Activated B cell treated with CpG ODN at 0.5 μM for 24 hours (primary cell): ENCODE measurements around the gene ANKS4B. TPM values are rescaled to one million over a fixed set of nuclear protein-coding genes. Genes with fewer than 3 reads are reported as not detected.

Experiments used
- ATAC-seq: fragments of 200-7000 bp; cut with Tn5 transposase; one replicate; pipeline ENCODE4 v1.10.0; 2021; ENCODE audit warnings: low read depth, mild to moderate bottlenecking, moderate library complexity
- CTCF ChIA-PET: fragments of 350-600 bp; sonication (Branson Sonifier 250); formaldehyde crosslinking; loops from one replicate; lab custom pipeline; 2021; ENCODE audit warnings: antibody characterized with exemption; lab: Charles Lee
- POLR2A ChIA-PET: fragments of 350-600 bp; sonication (Branson Sonifier 250); formaldehyde crosslinking; loops from one replicate; lab custom pipeline; 2021; ENCODE audit warnings: antibody characterized with exemption; lab: Charles Lee
- DNase-seq: peaks from one replicate; pipeline ENCODE4 v3.0.0; 2022
- H3K27ac Mint-ChIP-seq: one replicate; pipeline ENCODE4 v1.8.0; 2020; ENCODE audit warnings: mixed read lengths
- H3K27me3 Mint-ChIP-seq: one replicate; pipeline ENCODE4 v1.8.0; 2021; ENCODE audit warnings: mixed read lengths
- H3K36me3 Mint-ChIP-seq: one replicate; pipeline ENCODE4 v1.8.0; 2021; ENCODE audit warnings: low read depth, mixed read lengths
- H3K4me1 Mint-ChIP-seq: one replicate; pipeline ENCODE4 v1.8.0; 2021; ENCODE audit warnings: mixed read lengths
- H3K4me3 Mint-ChIP-seq: one replicate; pipeline ENCODE4 v1.8.0; 2020; ENCODE audit warnings: mild to moderate bottlenecking, mixed read lengths
- H3K9me3 Mint-ChIP-seq: one replicate; pipeline ENCODE4 v1.8.0; 2020; ENCODE audit warnings: mixed read lengths
- CTCF ChIP-seq: fragments of 200-600 bp; IDR thresholded peaks from one replicate; pipeline ENCODE4 v1.8.0; 2022; ENCODE audit warnings: antibody characterized with exemption, mild to moderate bottlenecking
- intact Hi-C: fragments of 100-400 bp; cut with micrococcal nuclease; formaldehyde crosslinking; loops from one replicate; pipeline ENCODE4 v1.15.1; 2024
- total RNA-seq: library from RNA; stranded (reverse); gene quantifications from 2 replicates; pipeline ENCODE4 v1.2.3, GENCODE V29; 2022

Gene ANKS4B
- total RNA-seq, 1 donor from 2014 or later, result not detected

- no peak for TF ChIP-seq CTCF
- no peak for ATAC-seq
- no peak for DNase-seq
- CTCF ChIA-PET, result no interaction called here
- Mint-ChIP-seq H3K4me1 (peaks cover 3% of the 10 kb centered on the region), H3K4me3 (no peak overlapping the region), H3K9me3 (no peaks in the 10 kb centered on the region), H3K27ac (no peak overlapping the region), H3K27me3 (peaks cover 45% of the 10 kb centered on the region), H3K36me3 (no peaks in the 10 kb centered on the region)
- POLR2A ChIA-PET, result no interaction called here
- intact Hi-C loops, result no loop called here
These were observed 6.8 kb upstream of the ANKS4B start for GRCh38 chr16:21226749-21227148.

GRCh38 chr16:21227866-21228265, 5.6 kb upstream of the ANKS4B start:
- intact Hi-C loops, result no loop called here
- TF ChIP-seq CTCF, result no peak
- no peak overlapping the region for H3K4me3 Mint-ChIP-seq
- peaks cover 3% of the 10 kb centered on the region for H3K4me1 Mint-ChIP-seq
- ChIA-PET POLR2A (no interaction called here), CTCF (no interaction called here)
- DNase-seq (no peak), ATAC-seq (no peak)
- peaks cover 43% of the 10 kb centered on the region for H3K27me3 Mint-ChIP-seq
- no peaks in the 10 kb centered on the region for H3K36me3 Mint-ChIP-seq
- H3K9me3 Mint-ChIP-seq, result no peaks in the 10 kb centered on the region
- H3K27ac Mint-ChIP-seq, result no peak overlapping the region

GRCh38 chr16:21228361-21228872, 5.1 kb upstream of the ANKS4B start:
- Mint-ChIP-seq H3K27me3 (peaks cover 46% of the 10 kb centered on the region), H3K4me3 (no peak overlapping the region), H3K27ac (no peak overlapping the region), H3K36me3 (no peaks in the 10 kb centered on the region), H3K9me3 (no peaks in the 10 kb centered on the region), H3K4me1 (peaks cover 3% of the 10 kb centered on the region)
- POLR2A ChIA-PET, result no interaction called here
- ATAC-seq, result no peak
- no peak for DNase-seq
- intact Hi-C loops, result no loop called here
- CTCF ChIA-PET, result no interaction called here
- no peak for TF ChIP-seq CTCF

GRCh38 chr16:21233045-21233520, 416 bp upstream of the ANKS4B start:
- ChIA-PET POLR2A (no interaction called here), CTCF (no interaction called here)
- H3K4me1 Mint-ChIP-seq, result no peaks in the 10 kb centered on the region
- peaks cover 28% of the 10 kb centered on the region for H3K27me3 Mint-ChIP-seq
- ATAC-seq, result no peak
- DNase-seq, result no peak
- H3K9me3 Mint-ChIP-seq, result no peaks in the 10 kb centered on the region
- no peak for TF ChIP-seq CTCF
- no peak overlapping the region for H3K27ac Mint-ChIP-seq
- intact Hi-C loops, result no loop called here
- no peaks in the 10 kb centered on the region for H3K36me3 Mint-ChIP-seq
- H3K4me3 Mint-ChIP-seq, result no peak overlapping the region

GRCh38 chr16:21235199-21235585, 1.7 kb downstream of the ANKS4B start:
- ChIA-PET CTCF (no interaction called here), POLR2A (no interaction called here)
- intact Hi-C loops, result no loop called here
- no peak for TF ChIP-seq CTCF
- no peaks in the 10 kb centered on the region for H3K36me3 Mint-ChIP-seq
- H3K27ac Mint-ChIP-seq, result no peak overlapping the region
- DNase-seq (no peak), ATAC-seq (no peak)
- no peak overlapping the region for H3K4me3 Mint-ChIP-seq
- H3K4me1 Mint-ChIP-seq, result no peaks in the 10 kb centered on the region
- H3K9me3 Mint-ChIP-seq, result no peaks in the 10 kb centered on the region
- H3K27me3 Mint-ChIP-seq, result peaks cover 23% of the 10 kb centered on the region
